Calu3 (cell line): Measurements from ENCODE around the gene RAPGEF1. TPM values are rescaled to one million over a fixed set of nuclear protein-coding genes. Genes with fewer than 3 reads are reported as not detected.

ENCODE experiments used
- BruUV-seq: library from RNA; stranded (reverse); fragments of 400-500 nt; replicated peaks from 2 replicates; lab custom pipeline; 2021; lab: Mats Ljungman, UMichigan
- CTCF ChIA-PET: fragments of 300-600 bp; sonication (Branson Sonifier 250); formaldehyde crosslinking; loops from one replicate; lab custom pipeline; 2022; ENCODE audit warnings: antibody characterized with exemption; lab: Charles Lee
- DNase-seq: peaks from one replicate; pipeline ENCODE4 v3.0.0; 2022
- H3K27ac Mint-ChIP-seq: one replicate; pipeline ENCODE4 v1.8.0; 2022; ENCODE audit warnings: mixed read lengths; ENCODE audit not compliant: unreplicated experiment
- H3K27me3 Mint-ChIP-seq: one replicate; pipeline ENCODE4 v1.8.0; 2022; ENCODE audit warnings: mixed read lengths; ENCODE audit not compliant: unreplicated experiment
- H3K36me3 Mint-ChIP-seq: one replicate; pipeline ENCODE4 v1.8.0; 2022; ENCODE audit warnings: mild to moderate bottlenecking, moderate library complexity, mixed read lengths; ENCODE audit not compliant: insufficient read depth, unreplicated experiment
- H3K4me1 Mint-ChIP-seq: one replicate; pipeline ENCODE4 v1.8.0; 2022; ENCODE audit warnings: mild to moderate bottlenecking, low read depth, mixed read lengths; ENCODE audit not compliant: unreplicated experiment
- H3K4me3 Mint-ChIP-seq: one replicate; pipeline ENCODE4 v1.8.0; 2022; ENCODE audit warnings: mild to moderate bottlenecking, low read depth, moderate library complexity, mixed read lengths; ENCODE audit not compliant: unreplicated experiment
- H3K9me3 Mint-ChIP-seq: one replicate; pipeline ENCODE4 v1.8.0; 2022; ENCODE audit warnings: low read depth, mixed read lengths; ENCODE audit not compliant: unreplicated experiment
- CTCF ChIP-seq: fragments of 200-600 bp; IDR thresholded peaks from one replicate; pipeline ENCODE4 v1.8.0; 2022; ENCODE audit warnings: antibody characterized with exemption; ENCODE audit not compliant: unreplicated experiment
- intact Hi-C: fragments of 100-400 bp; cut with micrococcal nuclease; formaldehyde crosslinking; loops from one replicate; pipeline ENCODE4 v1.10.0; 2022; ENCODE audit not compliant: unreplicated experiment
- total RNA-seq: library from RNA; stranded (reverse); gene quantifications from 2 replicates; pipeline ENCODE4 v1.2.3, GENCODE V29; 2022

RAPGEF1 gene
- total RNA-seq, 1 experiment from 2014 or later, result 32.5 TPM

- no peak for TF ChIP-seq CTCF
- no peak overlapping the region for H3K4me3 Mint-ChIP-seq
- H3K27me3 Mint-ChIP-seq, result no peaks in the 10 kb centered on the region
- CTCF ChIA-PET, result interaction anchor here (1.3 kb wide), 1 partner anchor 47 kb away, joined by 3 read pairs; no protein-coding TSS in a partner anchor
- BruUV-seq, result no TSS peak
- H3K36me3 Mint-ChIP-seq, result peaks cover 5% of the 10 kb centered on the region
- DNase-seq, result no peak
- H3K27ac Mint-ChIP-seq, result no peak overlapping the region
- intact Hi-C loops, result no loop called here
- no peaks in the 10 kb centered on the region for H3K9me3 Mint-ChIP-seq
- peaks cover 27% of the 10 kb centered on the region for H3K4me1 Mint-ChIP-seq
Measured at GRCh38 chr9:131679261-131680020, 60.4 kb downstream of the RAPGEF1 start.

- no peak for TF ChIP-seq CTCF
- H3K9me3 Mint-ChIP-seq, result no peaks in the 10 kb centered on the region
- H3K4me1 Mint-ChIP-seq, result peaks cover 27% of the 10 kb centered on the region
- peak; percentile 62 for DNase-seq
- intact Hi-C loops, result no loop called here
- peak overlapping the region; percentile 51 for H3K27ac Mint-ChIP-seq
- peak overlapping the region; percentile 23 for H3K4me3 Mint-ChIP-seq
- no peaks in the 10 kb centered on the region for H3K27me3 Mint-ChIP-seq
- CTCF ChIA-PET, result interaction anchor here (0.9 to 1.3 kb wide), 3 partner anchors 20 to 55 kb away, joined by 3 to 4 read pairs (median 3); no protein-coding TSS in a partner anchor
- BruUV-seq, result no TSS peak
- peaks cover 5% of the 10 kb centered on the region for H3K36me3 Mint-ChIP-seq
Measured at GRCh38 chr9:131678499-131679111, 61.3 kb downstream of the RAPGEF1 start.

GRCh38 chr9:131677444-131678180 lies 62.3 kb downstream of the RAPGEF1 start:
- Mint-ChIP-seq H3K36me3 (peaks cover 5% of the 10 kb centered on the region), H3K27ac (peak overlapping the region; percentile 77), H3K4me1 (peaks cover 27% of the 10 kb centered on the region), H3K27me3 (no peaks in the 10 kb centered on the region), H3K4me3 (peak overlapping the region; percentile 52), H3K9me3 (no peaks in the 10 kb centered on the region)
- CTCF ChIA-PET, result interaction anchor here (0.8 to 1.3 kb wide), 4 partner anchors 19 to 56 kb away, joined by 3 to 4 read pairs (median 3); no protein-coding TSS in a partner anchor
- BruUV-seq, result no TSS peak
- no peak for DNase-seq
- intact Hi-C loops, result no loop called here
- TF ChIP-seq CTCF, result no peak

GRCh38 chr9:131677049-131677443 lies 62.8 kb downstream of the RAPGEF1 start:
- peak overlapping the region; percentile 52 for H3K4me3 Mint-ChIP-seq
- CTCF ChIA-PET, result interaction anchor here (0.8 kb wide), 1 partner anchor 22 kb away, joined by 3 read pairs; no protein-coding TSS in a partner anchor

More at GRCh38 chr9:131677049-131677443, 62.8 kb downstream of the RAPGEF1 start:
- TF ChIP-seq CTCF, result no peak
- H3K27me3 Mint-ChIP-seq, result no peaks in the 10 kb centered on the region
- intact Hi-C loops, result no loop called here
- H3K36me3 Mint-ChIP-seq, result peaks cover 5% of the 10 kb centered on the region
- peak overlapping the region; percentile 77 for H3K27ac Mint-ChIP-seq
- no peak for DNase-seq
- peaks cover 27% of the 10 kb centered on the region for H3K4me1 Mint-ChIP-seq
- no peaks in the 10 kb centered on the region for H3K9me3 Mint-ChIP-seq
- no TSS peak for BruUV-seq
